Activated CD8-positive, alpha-beta T cell treated with anti-CD3 and anti-CD28 coated beads, Interleukin-2, amount 10 ng/mL, durations not matched to agents 7 days and 5 days (primary cell): ENCODE data around the gene PLEKHA5. TPM values are rescaled to one million over a fixed set of nuclear protein-coding genes. Genes with fewer than 3 reads are reported as not detected.
"Not testable (repeated sequence)": the region's sequence is repeated elsewhere in the genome, so short reads cannot be mapped to it uniquely, and the experiment has no call there.

Source experiments
- ATAC-seq: fragments of 150-1000 bp; cut with Tn5 transposase; one replicate; pipeline ENCODE4 v1.10.0; 2021; ENCODE audit warnings: moderate library complexity
- CTCF ChIA-PET: fragments of 350-600 bp; sonication (Branson Sonifier 250); formaldehyde crosslinking; loops from one replicate; lab custom pipeline; 2021; ENCODE audit warnings: antibody characterized with exemption; lab: Charles Lee
- POLR2A ChIA-PET: fragments of 350-600 bp; sonication (Branson Sonifier 250); formaldehyde crosslinking; loops from one replicate; lab custom pipeline; 2021; ENCODE audit warnings: antibody characterized with exemption; lab: Charles Lee
- DNase-seq: peaks from one replicate; pipeline ENCODE4 v3.0.0-alpha.2; 2020
- H3K27ac Mint-ChIP-seq: one replicate; pipeline ENCODE4 v1.8.0; 2021; ENCODE audit warnings: mild to moderate bottlenecking, mixed read lengths
- H3K27me3 Mint-ChIP-seq: one replicate; pipeline ENCODE4 v1.8.0; 2021; ENCODE audit warnings: low read depth, mixed read lengths
- H3K36me3 Mint-ChIP-seq: one replicate; pipeline ENCODE4 v1.8.0; 2021; ENCODE audit warnings: low read depth, mixed read lengths
- H3K4me1 Mint-ChIP-seq: one replicate; pipeline ENCODE4 v1.8.0; 2021; ENCODE audit warnings: low read depth, mixed read lengths
- H3K4me3 Mint-ChIP-seq: one replicate; pipeline ENCODE4 v1.8.0; 2021; ENCODE audit warnings: mild to moderate bottlenecking, mixed read lengths
- H3K9me3 Mint-ChIP-seq: one replicate; pipeline ENCODE4 v1.8.0; 2022; ENCODE audit warnings: mixed read lengths; ENCODE audit not compliant: insufficient read depth
- total RNA-seq, 2 experiments: library from RNA; stranded (reverse); gene quantifications; one replicate each; pipeline ENCODE4 v1.2.3, GENCODE V29; 2021

The PLEKHA5 gene
- total RNA-seq, 2 experiments from 2014 or later: 3.4 to 3.7 TPM

- no peak for ATAC-seq
- Mint-ChIP-seq H3K27ac (no peak overlapping the region), H3K4me3 (no peak overlapping the region), H3K36me3 (no peaks in the 10 kb centered on the region), H3K9me3 (no peaks in the 10 kb centered on the region), H3K27me3 (no peaks in the 10 kb centered on the region), H3K4me1 (no peaks in the 10 kb centered on the region)
- CTCF ChIA-PET: no interaction called here
- DNase-seq: no peak
- POLR2A ChIA-PET: no interaction called here
Observed at GRCh38 chr12:19299765-19300164, 170.2 kb downstream of the PLEKHA5 start.

- no peaks in the 10 kb centered on the region for H3K27me3 Mint-ChIP-seq
- H3K4me1 Mint-ChIP-seq: no peaks in the 10 kb centered on the region
- DNase-seq (no peak), ATAC-seq (no peak)
- H3K4me3 Mint-ChIP-seq: no peak overlapping the region
- H3K27ac Mint-ChIP-seq: no peak overlapping the region
- no peaks in the 10 kb centered on the region for H3K36me3 Mint-ChIP-seq
- no peaks in the 10 kb centered on the region for H3K9me3 Mint-ChIP-seq
- ChIA-PET POLR2A (no interaction called here), CTCF (no interaction called here)
Observed at GRCh38 chr12:19301223-19301622, 171.7 kb downstream of the PLEKHA5 start.

- DNase-seq (no peak), ATAC-seq (no peak)
- POLR2A ChIA-PET: no interaction called here
- Mint-ChIP-seq H3K4me1 (no peaks in the 10 kb centered on the region), H3K36me3 (no peaks in the 10 kb centered on the region), H3K4me3 (no peak overlapping the region), H3K9me3 (no peaks in the 10 kb centered on the region), H3K27me3 (no peaks in the 10 kb centered on the region), H3K27ac (no peak overlapping the region)
- CTCF ChIA-PET: no interaction called here
Observed at GRCh38 chr12:19301688-19302087, 172.2 kb downstream of the PLEKHA5 start.

- no peaks in the 10 kb centered on the region for H3K9me3 Mint-ChIP-seq
- no peaks in the 10 kb centered on the region for H3K4me1 Mint-ChIP-seq
- H3K4me3 Mint-ChIP-seq: no peak overlapping the region
- H3K27me3 Mint-ChIP-seq: no peaks in the 10 kb centered on the region
- ATAC-seq: no peak
- ChIA-PET POLR2A (no interaction called here), CTCF (no interaction called here)
- no peak overlapping the region for H3K27ac Mint-ChIP-seq
- H3K36me3 Mint-ChIP-seq: no peaks in the 10 kb centered on the region
- no peak for DNase-seq
Observed at GRCh38 chr12:19302100-19302640, 172.6 kb downstream of the PLEKHA5 start.

GRCh38 chr12:19303496-19303895 lies 174.0 kb downstream of the PLEKHA5 start:
- no peaks in the 10 kb centered on the region for H3K9me3 Mint-ChIP-seq
- no peak overlapping the region for H3K27ac Mint-ChIP-seq
- ChIA-PET CTCF (interaction anchor here (0.9 kb wide), 1 partner anchor 177 kb away, joined by 3 read pairs; no protein-coding TSS in a partner anchor), POLR2A (no interaction called here)
- H3K27me3 Mint-ChIP-seq: no peaks in the 10 kb centered on the region
- no peak overlapping the region for H3K4me3 Mint-ChIP-seq
- no peak for DNase-seq
- ATAC-seq: no peak
- H3K36me3 Mint-ChIP-seq: no peaks in the 10 kb centered on the region
- H3K4me1 Mint-ChIP-seq: no peaks in the 10 kb centered on the region

- Mint-ChIP-seq H3K4me3 (no peak overlapping the region), H3K4me1 (no peaks in the 10 kb centered on the region), H3K27ac (no peak overlapping the region), H3K27me3 (no peaks in the 10 kb centered on the region), H3K9me3 (no peaks in the 10 kb centered on the region), H3K36me3 (no peaks in the 10 kb centered on the region)
- POLR2A ChIA-PET: no interaction called here
- CTCF ChIA-PET: no interaction called here
- DNase-seq: no peak
- ATAC-seq: no peak
Observed at GRCh38 chr12:19304149-19304750, 174.7 kb downstream of the PLEKHA5 start.

GRCh38 chr12:19305621-19306020 lies 176.1 kb downstream of the PLEKHA5 start:
- POLR2A ChIA-PET, H3K4me3 Mint-ChIP-seq, H3K9me3 Mint-ChIP-seq, H3K27ac Mint-ChIP-seq, H3K36me3 Mint-ChIP-seq, H3K27me3 Mint-ChIP-seq, CTCF ChIA-PET, DNase-seq, ATAC-seq, H3K4me1 Mint-ChIP-seq: not testable (repeated sequence)

GRCh38 chr12:19306366-19306765 lies 176.8 kb downstream of the PLEKHA5 start:
- H3K4me1 Mint-ChIP-seq: no peaks in the 10 kb centered on the region
- ChIA-PET CTCF (no interaction called here), POLR2A (no interaction called here)
- no peak for ATAC-seq
- H3K9me3 Mint-ChIP-seq: no peaks in the 10 kb centered on the region
- H3K4me3 Mint-ChIP-seq: no peak overlapping the region
- H3K27me3 Mint-ChIP-seq: no peaks in the 10 kb centered on the region
- H3K36me3 Mint-ChIP-seq: no peaks in the 10 kb centered on the region
- no peak overlapping the region for H3K27ac Mint-ChIP-seq
- no peak for DNase-seq

GRCh38 chr12:19307451-19307850 lies 177.9 kb downstream of the PLEKHA5 start:
- no peak for ATAC-seq
- no peaks in the 10 kb centered on the region for H3K36me3 Mint-ChIP-seq
- no peaks in the 10 kb centered on the region for H3K9me3 Mint-ChIP-seq
- no peaks in the 10 kb centered on the region for H3K27me3 Mint-ChIP-seq
- ChIA-PET CTCF (no interaction called here), POLR2A (no interaction called here)
- H3K4me1 Mint-ChIP-seq: no peaks in the 10 kb centered on the region
- no peak overlapping the region for H3K27ac Mint-ChIP-seq
- no peak overlapping the region for H3K4me3 Mint-ChIP-seq
- DNase-seq: no peak

- Mint-ChIP-seq H3K9me3 (no peaks in the 10 kb centered on the region), H3K4me1 (no peaks in the 10 kb centered on the region), H3K4me3 (no peak overlapping the region), H3K36me3 (no peaks in the 10 kb centered on the region), H3K27me3 (no peaks in the 10 kb centered on the region), H3K27ac (no peak overlapping the region)
- CTCF ChIA-PET: no interaction called here
- ATAC-seq: no peak
- POLR2A ChIA-PET: interaction anchor here (0.6 kb wide), 1 partner anchor 1009 kb away, joined by 4 read pairs; no protein-coding TSS in a partner anchor
- no peak for DNase-seq
Observed at GRCh38 chr12:19311165-19311564, 181.6 kb downstream of the PLEKHA5 start.

- no peak for DNase-seq
- ChIA-PET CTCF (no interaction called here), POLR2A (no interaction called here)
- H3K4me1 Mint-ChIP-seq: no peaks in the 10 kb centered on the region
- H3K9me3 Mint-ChIP-seq: no peaks in the 10 kb centered on the region
- ATAC-seq: no peak
- no peaks in the 10 kb centered on the region for H3K27me3 Mint-ChIP-seq
- no peak overlapping the region for H3K27ac Mint-ChIP-seq
- H3K36me3 Mint-ChIP-seq: no peaks in the 10 kb centered on the region
- H3K4me3 Mint-ChIP-seq: no peak overlapping the region
Observed at GRCh38 chr12:19312637-19313036, 183.1 kb downstream of the PLEKHA5 start.

GRCh38 chr12:19316425-19316824 lies 186.9 kb downstream of the PLEKHA5 start:
- POLR2A ChIA-PET: no interaction called here
- DNase-seq (no peak), ATAC-seq (no peak)
- Mint-ChIP-seq H3K4me1 (no peaks in the 10 kb centered on the region), H3K4me3 (no peak overlapping the region), H3K27me3 (no peaks in the 10 kb centered on the region), H3K27ac (no peak overlapping the region), H3K9me3 (no peaks in the 10 kb centered on the region), H3K36me3 (no peaks in the 10 kb centered on the region)
- CTCF ChIA-PET: no interaction called here

GRCh38 chr12:19322376-19322775 lies 192.8 kb downstream of the PLEKHA5 start:
- no peaks in the 10 kb centered on the region for H3K27me3 Mint-ChIP-seq
- no peaks in the 10 kb centered on the region for H3K9me3 Mint-ChIP-seq
- no peak for ATAC-seq
- peaks cover 4% of the 10 kb centered on the region for H3K36me3 Mint-ChIP-seq
- H3K27ac Mint-ChIP-seq: no peak overlapping the region
- no peak for DNase-seq
- POLR2A ChIA-PET: no interaction called here
- H3K4me1 Mint-ChIP-seq: no peaks in the 10 kb centered on the region
- no peak overlapping the region for H3K4me3 Mint-ChIP-seq
- CTCF ChIA-PET: no interaction called here
